Measurements from ENCODE around the gene PDP2. TPM values are rescaled to one million over a fixed set of nuclear protein-coding genes. Genes with fewer than 3 reads are reported as not detected.

PDP2 gene
- polyA plus RNA-seq, 1 of the 3 experiments (the other 2 are of a cell fraction), result 4.7 TPM

GRCh38 chr16:66846831-66847230 is 33.5 kb upstream of the PDP2 start:
- CTCF ChIA-PET, result interaction anchor here (0.6 to 10.1 kb wide), 6 partner anchors 12 to 284 kb away, joined by 3 to 82 read pairs (median 3); partner anchors contain the start of gene NAE1
- Histone ChIP-seq H3K4me1 (ENCODE audit: control insufficient read depth in 1 of 2, insufficient read depth in 2 of 2, low read depth in 1 of 2, low read length in 1 of 2) (peaks cover 0 to 8% of the 10 kb centered on the region in 2 experiments; a peak in 1 of 4 replicates), H3K27ac (ENCODE audit: low read depth in 2 of 2, low read length in 1 of 2) (no peak overlapping the region), H3K27me3 (ENCODE audit: insufficient read depth) (peaks cover 15% of the 10 kb centered on the region; the same call in 1 of the 2 replicates), H3K9me3 (no peaks in the 10 kb centered on the region), H3F3A (replicated peaks; ENCODE audit: insufficient read depth) (no peaks in the 10 kb centered on the region), H4K20me1 (ENCODE audit: insufficient read depth) (no peaks in the 10 kb centered on the region), H3K9me2 (no peaks in the 10 kb centered on the region), H3K9ac (no peak overlapping the region), H2AFZ (ENCODE audit: low read depth) (no peak overlapping the region), H3K36me3 (replicated peaks in 1 of 2; ENCODE audit: control insufficient read depth in 1 of 2, insufficient read depth in 2 of 2, low read length in 1 of 2) (no peaks in the 10 kb centered on the region), H3K79me2 (ENCODE audit: insufficient read depth) (no peaks in the 10 kb centered on the region), H3K4me2 (no peak overlapping the region), H3K4me3 (ENCODE audit: low read depth in 2 of 2, low read length in 1 of 2) (no peak overlapping the region)
- POLR2A ChIA-PET, result no interaction called here
- no peak for DNase-seq
- TF ChIP-seq FOSL2 (IDR thresholded peaks at IDR 0.05; ENCODE audit: borderline replicate concordance, low read depth) (no peak), USF1 (IDR thresholded peaks at IDR 0.05; ENCODE audit: borderline replicate concordance, low read depth) (no peak), YY1 (IDR thresholded peaks at IDR 0.05; ENCODE audit: low read depth) (no peak), TEAD4 (IDR thresholded peaks at IDR 0.05; ENCODE audit: borderline replicate concordance, insufficient read depth) (no peak), EZH2phosphoT487 (IDR thresholded peaks at IDR 0.05; ENCODE audit: borderline replicate concordance, low read depth) (no peak), TAF1 (IDR thresholded peaks at IDR 0.05; ENCODE audit: borderline replicate concordance, low read depth, low read length) (no peak), FOXM1 (IDR thresholded peaks at IDR 0.05; ENCODE audit: low read depth) (no peak), RCOR1 (IDR thresholded peaks at IDR 0.05; ENCODE audit: low read length) (no peak), REST (IDR thresholded peaks at IDR 0.05; ENCODE audit: low read depth, low read length) (no peak), SIN3A (IDR thresholded peaks at IDR 0.05; ENCODE audit: borderline replicate concordance, low read depth, low read length) (no peak), PBX3 (IDR thresholded peaks at IDR 0.05) (no peak), TCF12 (IDR thresholded peaks at IDR 0.05) (no peak), USF2 (IDR thresholded peaks at IDR 0.05; ENCODE audit: borderline replicate concordance, low read depth, low read length) (no peak), RFX5 (IDR thresholded peaks at IDR 0.05; ENCODE audit: low read length) (no peak), NRF1 (IDR thresholded peaks at IDR 0.05; ENCODE audit: low read depth, low read length) (no peak), MXI1 (IDR thresholded peaks at IDR 0.05; ENCODE audit: low read depth, low read length) (no peak), JUND (IDR thresholded peaks at IDR 0.05) (no peak), ZBTB33 (IDR thresholded peaks at IDR 0.05; ENCODE audit: borderline replicate concordance, low read depth) (no peak), RAD21 (IDR thresholded peaks at IDR 0.05; ENCODE audit: low read length) (no peak)
- WGBS (ENCODE audit: low lambda C conversion rate), result 96% methylated on average over 4 of the region's 6 CpGs
